Activated T-cell treated with anti-CD3 and anti-CD28 coated beads, Interleukin-2, amount 50 U/mL, for 24 hours (primary cell): Measurements from ENCODE around the gene IYD.

Experiments used
- DNase-seq: peaks from one replicate; pipeline ENCODE4 v3.0.0-alpha.2; 2020
- H3K27ac Mint-ChIP-seq: 2 replicates; pipeline ENCODE4 v1.8.0; 2020; ENCODE audit warnings: mild to moderate bottlenecking, mixed read lengths
- H3K27me3 Mint-ChIP-seq: 2 replicates; pipeline ENCODE4 v1.8.0; 2020; ENCODE audit warnings: mixed read lengths
- H3K36me3 Mint-ChIP-seq: 2 replicates; pipeline ENCODE4 v1.8.0; 2020; ENCODE audit warnings: low read depth, mixed read lengths
- H3K4me1 Mint-ChIP-seq: 2 replicates; pipeline ENCODE4 v1.8.0; 2020; ENCODE audit warnings: low read depth, mixed read lengths
- H3K4me3 Mint-ChIP-seq: 2 replicates; pipeline ENCODE4 v1.8.0; 2020; ENCODE audit warnings: mild to moderate bottlenecking, moderate library complexity, mixed read lengths
- H3K9me3 Mint-ChIP-seq: 2 replicates; pipeline ENCODE4 v1.8.0; 2020; ENCODE audit warnings: mixed read lengths

Gene IYD, protein sequence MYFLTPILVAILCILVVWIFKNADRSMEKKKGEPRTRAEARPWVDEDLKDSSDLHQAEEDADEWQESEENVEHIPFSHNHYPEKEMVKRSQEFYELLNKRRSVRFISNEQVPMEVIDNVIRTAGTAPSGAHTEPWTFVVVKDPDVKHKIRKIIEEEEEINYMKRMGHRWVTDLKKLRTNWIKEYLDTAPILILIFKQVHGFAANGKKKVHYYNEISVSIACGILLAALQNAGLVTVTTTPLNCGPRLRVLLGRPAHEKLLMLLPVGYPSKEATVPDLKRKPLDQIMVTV

GRCh38 chr6:150368762-150369161, at the start of gene IYD:
TSS of gene IYD (plus strand) at chr6:150369012. CDS start at chr6:150369032, 20 bp downstream.
- H3K36me3 Mint-ChIP-seq: no peaks in the 10 kb centered on the region
- peaks cover 3% of the 10 kb centered on the region for H3K27me3 Mint-ChIP-seq
- H3K4me3 Mint-ChIP-seq: no peak within 1 kb of the TSS
- H3K27ac Mint-ChIP-seq: no peak within 1 kb of the TSS
- no peaks in the 10 kb centered on the region for H3K4me1 Mint-ChIP-seq
- DNase-seq: no peak
- no peaks in the 10 kb centered on the region for H3K9me3 Mint-ChIP-seq

DNA sequence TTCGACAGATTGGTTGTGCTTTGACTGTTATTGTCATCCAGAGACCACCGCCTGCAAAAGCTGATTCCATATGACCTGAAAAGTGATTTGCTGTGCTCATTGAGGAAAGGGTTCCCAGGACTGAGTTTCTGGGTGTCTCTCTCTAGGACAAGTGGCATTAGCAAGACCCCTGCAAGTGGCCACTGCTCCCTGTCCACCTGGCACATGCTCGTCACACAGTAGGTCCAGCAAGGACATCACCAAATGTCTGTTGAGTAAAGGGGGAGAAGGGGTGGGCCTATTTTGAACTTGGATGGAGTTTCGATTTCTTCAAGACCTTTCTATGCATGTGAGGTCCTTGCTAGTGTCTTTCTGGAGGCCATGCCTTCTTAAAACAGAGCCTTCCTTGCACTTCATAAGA, 48.9 kb upstream of the IYD start:
- H3K27ac Mint-ChIP-seq: no peak overlapping the region
- no peaks in the 10 kb centered on the region for H3K36me3 Mint-ChIP-seq
- no peaks in the 10 kb centered on the region for H3K4me1 Mint-ChIP-seq
- no peaks in the 10 kb centered on the region for H3K9me3 Mint-ChIP-seq
- DNase-seq: no peak
- H3K4me3 Mint-ChIP-seq: no peak overlapping the region
- peaks cover 8% of the 10 kb centered on the region for H3K27me3 Mint-ChIP-seq

DNA sequence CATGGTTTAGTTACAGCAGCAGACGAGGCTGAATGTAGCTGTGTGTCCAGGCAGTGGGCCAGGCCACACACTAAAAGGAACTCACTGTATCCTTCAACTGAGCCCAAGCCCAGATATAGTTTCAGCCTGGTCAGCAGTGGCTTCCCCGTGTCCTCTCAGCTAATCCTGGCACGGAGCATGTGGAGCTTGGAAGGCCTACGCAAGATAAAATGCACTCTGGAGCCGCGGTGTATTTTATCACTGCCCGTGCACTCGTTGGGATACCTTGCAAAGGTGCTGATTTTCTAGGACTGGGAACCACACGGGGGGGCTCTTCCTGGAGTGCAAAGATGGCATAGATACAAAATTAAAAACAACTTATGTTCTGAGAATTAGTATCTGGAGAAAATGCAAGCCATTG, 48.4 kb upstream of the IYD start:
- no peaks in the 10 kb centered on the region for H3K4me1 Mint-ChIP-seq
- H3K36me3 Mint-ChIP-seq: no peaks in the 10 kb centered on the region
- H3K9me3 Mint-ChIP-seq: no peaks in the 10 kb centered on the region
- H3K4me3 Mint-ChIP-seq: no peak overlapping the region
- peaks cover 6% of the 10 kb centered on the region for H3K27me3 Mint-ChIP-seq
- no peak overlapping the region for H3K27ac Mint-ChIP-seq
- DNase-seq: no peak

DNA sequence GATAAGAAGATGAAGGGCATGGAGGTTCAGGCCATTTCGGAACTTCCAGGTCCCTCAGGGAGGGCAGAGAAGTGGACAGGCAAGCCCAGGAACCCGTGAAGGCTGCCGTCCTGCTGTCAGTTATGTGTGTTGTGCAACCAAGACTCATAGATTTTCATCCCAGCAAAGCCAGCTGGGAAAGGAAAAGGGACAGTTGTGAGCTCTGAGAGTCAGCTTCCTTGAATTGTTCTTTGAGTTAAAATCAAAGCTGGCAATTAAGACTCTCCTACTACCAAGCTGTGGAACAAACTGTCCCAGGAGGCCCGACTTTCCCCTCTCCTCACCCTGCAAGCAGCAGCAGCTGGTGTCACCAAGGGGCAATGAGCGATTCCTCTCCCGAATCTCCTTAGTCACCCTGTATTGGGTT, 46.3 kb upstream of the IYD start:
- H3K4me1 Mint-ChIP-seq: no peaks in the 10 kb centered on the region
- no peaks in the 10 kb centered on the region for H3K9me3 Mint-ChIP-seq
- DNase-seq: no peak
- H3K36me3 Mint-ChIP-seq: no peaks in the 10 kb centered on the region
- peaks cover 4% of the 10 kb centered on the region for H3K27me3 Mint-ChIP-seq
- H3K27ac Mint-ChIP-seq: no peak overlapping the region
- no peak overlapping the region for H3K4me3 Mint-ChIP-seq

DNA sequence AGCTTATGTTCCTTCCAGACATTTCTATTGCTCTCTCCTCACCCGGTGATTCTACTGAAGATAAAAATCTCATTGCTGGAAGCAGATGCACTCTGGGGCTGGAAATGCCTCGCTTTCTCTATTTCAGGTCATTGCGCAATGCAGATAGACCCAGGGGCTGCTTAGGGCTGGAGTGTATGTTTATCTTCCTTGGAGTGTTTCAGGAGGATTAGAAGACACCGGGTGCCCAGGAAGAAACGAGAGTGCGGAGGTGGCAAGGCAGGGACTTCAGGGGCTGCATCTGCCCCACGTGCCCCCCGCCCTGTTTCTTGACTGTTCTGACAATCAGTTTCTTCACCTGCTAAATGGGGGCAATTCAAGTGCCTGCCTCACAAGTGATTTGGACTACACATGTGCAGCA, 45.6 kb upstream of the IYD start:
- Mint-ChIP-seq H3K4me3 (no peak overlapping the region), H3K36me3 (no peaks in the 10 kb centered on the region), H3K27me3 (peaks cover 4% of the 10 kb centered on the region), H3K9me3 (no peaks in the 10 kb centered on the region), H3K4me1 (no peaks in the 10 kb centered on the region), H3K27ac (no peak overlapping the region)
- DNase-seq: no peak

DNA sequence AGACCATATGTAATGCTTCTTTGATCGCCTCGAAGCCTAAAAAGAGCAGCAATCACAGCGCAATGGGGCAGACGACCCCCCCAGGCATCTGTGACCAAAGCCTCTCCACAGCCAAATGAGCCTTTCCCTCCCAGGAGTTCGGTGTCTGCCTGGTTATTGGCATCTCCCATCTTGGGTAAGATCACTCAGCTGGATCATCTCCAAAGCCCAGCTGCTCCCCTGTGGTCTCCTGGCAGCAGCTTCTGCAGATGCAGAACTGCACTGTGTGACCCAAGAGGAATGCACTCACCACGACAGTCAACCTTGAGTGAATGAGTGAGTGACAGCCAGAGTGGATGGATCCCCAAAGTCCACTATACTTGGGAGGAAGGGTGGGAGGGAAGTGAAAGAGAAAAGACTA, 44.8 kb upstream of the IYD start:
- Mint-ChIP-seq H3K4me1 (no peaks in the 10 kb centered on the region), H3K27me3 (peaks cover 4% of the 10 kb centered on the region), H3K4me3 (no peak overlapping the region), H3K36me3 (no peaks in the 10 kb centered on the region), H3K9me3 (no peaks in the 10 kb centered on the region), H3K27ac (no peak overlapping the region)
- no peak for DNase-seq

GRCh38 chr6:150325066-150325772, 43.6 kb upstream of the IYD start:
- Mint-ChIP-seq H3K27me3 (peaks cover 4% of the 10 kb centered on the region), H3K4me3 (no peak overlapping the region), H3K4me1 (no peaks in the 10 kb centered on the region), H3K36me3 (no peaks in the 10 kb centered on the region), H3K9me3 (no peaks in the 10 kb centered on the region), H3K27ac (no peak overlapping the region)
- no peak for DNase-seq

GRCh38 chr6:150327117-150327774, 41.6 kb upstream of the IYD start:
- Mint-ChIP-seq H3K27me3 (no peaks in the 10 kb centered on the region), H3K4me1 (no peaks in the 10 kb centered on the region), H3K27ac (no peak overlapping the region), H3K36me3 (no peaks in the 10 kb centered on the region), H3K9me3 (no peaks in the 10 kb centered on the region), H3K4me3 (no peak overlapping the region)
- no peak for DNase-seq

GRCh38 chr6:150328744-150329405, 39.9 kb upstream of the IYD start:
- Mint-ChIP-seq H3K27me3 (peaks cover 4% of the 10 kb centered on the region), H3K36me3 (no peaks in the 10 kb centered on the region), H3K4me1 (no peaks in the 10 kb centered on the region), H3K9me3 (no peaks in the 10 kb centered on the region), H3K4me3 (no peak overlapping the region), H3K27ac (no peak overlapping the region)
- DNase-seq: no peak

DNA sequence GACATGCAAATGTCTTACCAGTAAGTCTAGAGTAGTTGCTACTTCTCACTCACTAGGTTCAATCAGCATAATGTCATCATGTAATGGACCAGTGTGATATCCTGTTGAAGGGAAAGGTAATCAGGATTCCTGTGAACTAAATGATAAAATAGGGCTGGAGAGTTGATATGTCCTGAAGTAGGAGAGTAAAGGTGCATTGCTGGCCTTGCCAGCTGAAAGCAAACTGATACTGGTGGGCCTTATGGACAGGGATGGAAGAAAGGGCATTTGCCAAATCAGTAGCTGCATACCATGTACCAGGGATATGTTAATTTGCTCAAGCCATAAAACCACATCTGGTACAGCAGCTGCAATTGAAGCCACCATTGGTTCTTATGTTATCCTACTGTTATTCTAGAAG, 37.5 kb upstream of the IYD start:
- H3K4me1 Mint-ChIP-seq: no peaks in the 10 kb centered on the region
- no peaks in the 10 kb centered on the region for H3K9me3 Mint-ChIP-seq
- H3K27ac Mint-ChIP-seq: no peak overlapping the region
- no peaks in the 10 kb centered on the region for H3K36me3 Mint-ChIP-seq
- DNase-seq: no peak
- no peak overlapping the region for H3K4me3 Mint-ChIP-seq
- H3K27me3 Mint-ChIP-seq: peaks cover 9% of the 10 kb centered on the region

DNA sequence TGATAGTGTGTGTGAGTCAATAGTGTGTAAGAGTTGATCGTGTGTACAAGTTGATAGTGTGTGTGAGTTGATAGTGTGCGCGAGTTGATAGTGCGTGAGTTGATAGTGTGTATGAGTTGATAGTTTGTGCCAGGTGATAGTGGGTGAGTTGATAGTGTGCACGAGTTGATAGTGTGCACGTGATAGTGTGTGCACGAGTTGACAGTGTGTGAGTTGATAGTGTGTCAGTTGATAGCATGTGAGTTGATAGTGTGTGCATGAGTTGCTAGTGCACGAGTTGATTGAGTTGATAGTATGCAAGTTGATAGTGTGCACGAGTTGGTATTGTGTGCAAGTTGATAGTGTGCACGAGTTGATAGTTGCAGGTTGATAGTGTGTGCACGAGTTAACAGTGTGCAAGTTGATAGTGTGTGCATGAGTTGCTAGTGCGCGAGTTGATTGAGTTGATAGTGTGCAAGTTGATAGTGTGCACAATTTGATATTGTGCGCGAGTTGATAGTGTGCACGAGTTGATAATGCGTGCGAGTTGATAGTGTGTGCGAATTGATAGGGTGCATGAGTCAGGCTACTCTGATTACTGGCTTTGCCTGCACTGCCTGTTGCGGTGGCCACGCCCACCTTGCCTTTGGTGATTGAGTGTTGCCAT, 35.8 kb upstream of the IYD start:
- no peak for DNase-seq
- H3K36me3 Mint-ChIP-seq: no peaks in the 10 kb centered on the region

DNA sequence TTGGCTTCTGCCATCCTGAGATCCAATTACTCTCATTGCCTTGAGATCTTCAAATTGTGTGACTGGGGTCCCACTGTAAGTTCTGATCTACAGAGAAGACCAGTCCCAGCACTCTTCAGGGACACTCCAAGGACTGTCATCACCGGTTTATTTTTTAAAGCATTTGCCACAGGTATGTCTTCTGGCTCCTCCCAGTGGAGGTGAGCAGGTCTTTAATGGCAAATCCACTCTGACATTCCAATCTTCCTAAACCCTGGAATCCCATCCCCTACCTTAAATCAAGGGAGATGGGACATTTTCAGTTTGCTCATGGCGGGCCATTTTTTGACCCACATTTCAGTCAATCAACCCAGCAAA, 35.2 kb upstream of the IYD start:
- Mint-ChIP-seq H3K27me3 (peaks cover 11% of the 10 kb centered on the region), H3K36me3 (no peaks in the 10 kb centered on the region), H3K4me3 (no peak overlapping the region), H3K27ac (no peak overlapping the region), H3K9me3 (no peaks in the 10 kb centered on the region), H3K4me1 (no peaks in the 10 kb centered on the region)
- no peak for DNase-seq

More for the DNA sequence above, 35.8 kb upstream of the IYD start:
- H3K27ac Mint-ChIP-seq: no peak overlapping the region
- no peaks in the 10 kb centered on the region for H3K9me3 Mint-ChIP-seq
- H3K4me3 Mint-ChIP-seq: no peak overlapping the region
- H3K4me1 Mint-ChIP-seq: no peaks in the 10 kb centered on the region
- H3K27me3 Mint-ChIP-seq: peaks cover 11% of the 10 kb centered on the region

GRCh38 chr6:150334790-150335783, 33.7 kb upstream of the IYD start:
- DNase-seq: no peak
- no peak overlapping the region for H3K27ac Mint-ChIP-seq
- no peaks in the 10 kb centered on the region for H3K4me1 Mint-ChIP-seq
- H3K9me3 Mint-ChIP-seq: no peaks in the 10 kb centered on the region
- H3K27me3 Mint-ChIP-seq: peaks cover 14% of the 10 kb centered on the region
- no peak overlapping the region for H3K4me3 Mint-ChIP-seq
- no peaks in the 10 kb centered on the region for H3K36me3 Mint-ChIP-seq
